IMR-90 (cell line): ENCODE measurements around the gene NDUFA3.

Experiments
- NFE2L2 ChIP-seq: fragments of 150-350 bp; IDR thresholded peaks from 2 replicates; pipeline ENCODE4 v1.6.1; 2016; ENCODE audit warnings: low read depth, mild to moderate bottlenecking, low read length
- POLR2A ChIP-seq: IDR thresholded peaks from 2 replicates; pipeline ENCODE4 v1.6.1; 2012; ENCODE audit warnings: mild to moderate bottlenecking, low read depth, low read length

GRCh38 chr19:54104998-54105715, 2.5 kb downstream of the NDUFA3 start:
- TF ChIP-seq NFE2L2 (no peak), POLR2A (no peak)
